ENCODE results near the gene VTCN1.

Gene VTCN1

GRCh38 chr1:117209094-117209493 lies 1.6 kb downstream of the VTCN1 start (continued):
- TF ChIP-seq CREB5 (CRISPR knock-in tag; IDR thresholded peaks at IDR 0.05; ENCODE audit: low read depth) (no peak), ZC3H10 (CRISPR knock-in tag; IDR thresholded peaks at IDR 0.05) (no peak), ZNF70 (CRISPR knock-in tag; IDR thresholded peaks at IDR 0.05) (no peak)

- no peak for ATAC-seq
- TF ChIP-seq GLIS3 (CRISPR knock-in tag; IDR thresholded peaks at IDR 0.05): no peak
- no peak for TF ChIP-seq SNAI2 (CRISPR knock-in tag; IDR thresholded peaks at IDR 0.05)
- TF ChIP-seq ZNF8 (CRISPR knock-in tag; IDR thresholded peaks at IDR 0.05): no peak
- TF ChIP-seq PPARA (CRISPR knock-in tag; IDR thresholded peaks at IDR 0.05; ENCODE audit: borderline replicate concordance): no peak
- no peak for TF ChIP-seq CSRNP3 (CRISPR knock-in tag; IDR thresholded peaks at IDR 0.05)
- TF ChIP-seq PATZ1 (CRISPR knock-in tag; IDR thresholded peaks at IDR 0.05; ENCODE audit: borderline replicate concordance): no peak
- no peak for TF ChIP-seq TSHZ2 (CRISPR knock-in tag; IDR thresholded peaks at IDR 0.05)
- no peak for TF ChIP-seq CREB5 (CRISPR knock-in tag; IDR thresholded peaks at IDR 0.05; ENCODE audit: low read depth)
- TF ChIP-seq POU6F1 (CRISPR knock-in tag; IDR thresholded peaks at IDR 0.05; ENCODE audit: borderline replicate concordance, low read depth): no peak
- TF ChIP-seq ZC3H10 (CRISPR knock-in tag; IDR thresholded peaks at IDR 0.05): no peak
- no peak for TF ChIP-seq TCF4 (CRISPR knock-in tag; IDR thresholded peaks at IDR 0.05; ENCODE audit: borderline replicate concordance)
- no peak for TF ChIP-seq OSR1 (CRISPR knock-in tag; IDR thresholded peaks at IDR 0.05)
- TF ChIP-seq CSDC2 (CRISPR knock-in tag; IDR thresholded peaks at IDR 0.05): no peak
- no peak for TF ChIP-seq ZNF70 (CRISPR knock-in tag; IDR thresholded peaks at IDR 0.05)
- no peak for TF ChIP-seq ARNTL (CRISPR knock-in tag; IDR thresholded peaks at IDR 0.05; ENCODE audit: borderline replicate concordance, low read depth)
- TF ChIP-seq ISL1 (CRISPR knock-in tag; IDR thresholded peaks at IDR 0.05): no peak
- TF ChIP-seq BACH2 (CRISPR knock-in tag; IDR thresholded peaks at IDR 0.05; ENCODE audit: borderline replicate concordance): no peak
Observed at GRCh38 chr1:117208580-117208979, 2.1 kb downstream of the VTCN1 start.

GRCh38 chr1:117205368-117205767 lies 5.4 kb downstream of the VTCN1 start:
- ATAC-seq: no peak
- no peak for TF ChIP-seq OSR1 (CRISPR knock-in tag; IDR thresholded peaks at IDR 0.05)
- no peak for TF ChIP-seq ESRRG (CRISPR knock-in tag; IDR thresholded peaks at IDR 0.05)
- TF ChIP-seq TCF4 (CRISPR knock-in tag; IDR thresholded peaks at IDR 0.05; ENCODE audit: borderline replicate concordance): no peak
- no peak for TF ChIP-seq ZNF565 (CRISPR knock-in tag; conservative IDR thresholded peaks at IDR 0.05; ENCODE audit: low read depth)
- TF ChIP-seq POU6F1 (CRISPR knock-in tag; IDR thresholded peaks at IDR 0.05; ENCODE audit: borderline replicate concordance, low read depth): no peak
- no peak for TF ChIP-seq TOX (CRISPR knock-in tag; IDR thresholded peaks at IDR 0.05; ENCODE audit: borderline replicate concordance)
- TF ChIP-seq RARB (CRISPR knock-in tag; IDR thresholded peaks at IDR 0.05): no peak
- no peak for TF ChIP-seq ZNF8 (CRISPR knock-in tag; IDR thresholded peaks at IDR 0.05)
- no peak for TF ChIP-seq ISL1 (CRISPR knock-in tag; IDR thresholded peaks at IDR 0.05)
- TF ChIP-seq CSDC2 (CRISPR knock-in tag; IDR thresholded peaks at IDR 0.05): no peak
- TF ChIP-seq CSRNP3 (CRISPR knock-in tag; IDR thresholded peaks at IDR 0.05): no peak
- TF ChIP-seq BACH2 (CRISPR knock-in tag; IDR thresholded peaks at IDR 0.05; ENCODE audit: borderline replicate concordance): no peak
- TF ChIP-seq GLIS3 (CRISPR knock-in tag; IDR thresholded peaks at IDR 0.05): no peak
- TF ChIP-seq ZFP30 (CRISPR knock-in tag; IDR thresholded peaks at IDR 0.05): no peak
